ENCODE data around the gene CHRNE.

Gene CHRNE

DNA sequence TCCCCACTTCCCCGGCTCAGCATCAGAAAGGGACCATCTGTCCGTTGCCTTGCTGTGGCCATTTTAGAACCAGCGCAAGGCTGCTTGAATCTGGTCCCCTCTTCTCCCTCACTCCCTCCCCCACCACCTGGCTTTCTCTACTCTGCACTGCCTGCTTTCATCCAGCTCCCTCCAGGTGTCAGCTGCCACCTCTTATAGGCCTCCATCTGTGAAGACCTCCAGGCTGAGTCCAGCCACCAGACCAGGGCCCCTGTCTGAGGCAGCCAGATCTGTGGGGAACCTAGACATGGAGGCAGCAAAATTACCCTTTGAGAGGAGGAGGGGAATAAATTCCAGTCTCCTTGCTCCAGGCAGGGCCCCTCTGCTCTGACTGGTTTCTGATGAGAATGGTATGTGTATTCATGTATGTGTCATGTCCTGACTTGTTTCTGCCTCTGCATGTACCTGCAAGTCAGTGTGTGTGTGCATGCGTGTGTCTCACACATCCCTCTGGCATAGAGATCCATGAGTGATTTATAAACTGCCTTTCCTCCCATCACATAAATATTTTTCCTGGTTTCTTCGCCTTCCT is 48.7 kb downstream of the CHRNE start:
- no peak for DNase-seq (ENCODE audit: low read depth in 2 of 2)

DNA sequence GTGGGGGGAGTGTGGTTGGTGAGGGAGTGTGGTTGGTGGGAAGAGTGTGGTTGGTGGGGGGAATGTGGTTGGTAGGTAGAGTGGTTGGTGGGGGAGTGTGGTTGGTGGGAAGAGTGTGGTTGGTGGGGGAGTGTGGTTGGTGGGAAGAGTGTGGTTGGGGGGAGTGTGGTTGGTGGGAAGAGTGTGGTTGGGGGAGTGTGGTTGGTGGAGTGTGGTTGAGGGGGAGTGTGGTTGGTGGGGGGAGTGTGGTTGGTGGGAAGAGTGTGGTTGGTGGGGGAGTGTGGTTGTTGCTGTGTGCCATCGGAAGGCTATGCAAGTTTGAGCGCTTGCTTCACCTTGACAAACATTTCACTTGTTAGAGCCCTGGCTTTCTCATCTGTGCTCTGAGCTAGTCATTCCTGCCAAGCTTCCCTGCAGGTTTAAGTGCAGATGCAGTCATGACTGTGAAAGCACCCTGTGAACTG is 49.7 kb downstream of the CHRNE start:
- no peak for DNase-seq (ENCODE audit: low read depth in 2 of 2)

DNA sequence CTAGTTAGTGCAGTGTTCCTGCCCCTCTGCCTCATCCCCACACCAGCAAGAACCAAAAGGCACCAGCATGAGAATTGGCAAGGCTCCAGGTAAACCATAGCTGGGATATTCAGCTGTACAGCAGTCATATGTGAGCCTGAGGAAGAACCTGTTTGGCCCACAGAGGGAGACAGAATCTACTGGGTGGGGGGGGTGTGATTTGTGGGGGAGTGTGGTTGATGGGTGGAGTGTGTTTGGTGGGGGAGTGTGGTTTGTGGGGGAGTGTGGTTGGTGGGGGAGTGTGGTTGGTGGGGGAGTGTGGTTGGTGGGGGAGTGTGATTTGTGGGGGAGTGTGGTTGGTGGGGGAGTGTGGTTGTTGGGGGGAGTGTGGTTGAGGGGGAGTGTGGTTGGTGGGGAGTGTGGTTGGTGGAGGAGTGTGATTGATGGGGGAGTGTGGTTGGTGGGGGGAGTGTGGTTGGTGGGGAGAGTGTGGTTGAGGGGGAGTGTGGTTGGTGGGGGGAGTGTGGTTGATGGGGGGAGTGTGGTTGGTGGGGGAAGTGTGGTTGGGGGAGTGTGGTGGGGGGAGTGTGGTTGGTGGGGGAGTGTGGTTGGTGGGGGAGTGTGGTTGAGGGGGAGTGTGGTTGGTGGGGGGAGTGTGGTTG is 50.2 kb downstream of the CHRNE start:
- no peak for DNase-seq (ENCODE audit: low read depth in 2 of 2)

DNA sequence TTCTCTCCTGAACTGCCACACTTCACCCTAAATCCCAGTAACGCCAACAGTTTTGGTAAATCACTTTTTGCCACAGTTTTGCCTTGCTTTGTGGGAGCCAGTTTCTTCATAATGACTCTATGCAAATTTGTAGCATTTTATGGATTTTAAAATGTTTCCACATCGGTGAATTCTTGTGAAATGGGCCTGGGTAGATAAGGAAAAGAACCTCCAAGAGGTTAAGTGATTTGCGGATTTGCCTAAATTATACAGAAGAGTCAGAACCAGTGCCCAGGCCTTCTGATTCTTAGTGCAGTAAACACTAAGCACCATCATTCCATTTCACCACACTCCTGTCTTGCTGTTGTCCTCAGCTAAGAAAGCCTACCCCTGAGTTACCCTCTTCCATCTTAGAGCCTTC is 51.8 kb downstream of the CHRNE start:
- DNase-seq (ENCODE audit: low read depth in 2 of 2), result no peak

DNA sequence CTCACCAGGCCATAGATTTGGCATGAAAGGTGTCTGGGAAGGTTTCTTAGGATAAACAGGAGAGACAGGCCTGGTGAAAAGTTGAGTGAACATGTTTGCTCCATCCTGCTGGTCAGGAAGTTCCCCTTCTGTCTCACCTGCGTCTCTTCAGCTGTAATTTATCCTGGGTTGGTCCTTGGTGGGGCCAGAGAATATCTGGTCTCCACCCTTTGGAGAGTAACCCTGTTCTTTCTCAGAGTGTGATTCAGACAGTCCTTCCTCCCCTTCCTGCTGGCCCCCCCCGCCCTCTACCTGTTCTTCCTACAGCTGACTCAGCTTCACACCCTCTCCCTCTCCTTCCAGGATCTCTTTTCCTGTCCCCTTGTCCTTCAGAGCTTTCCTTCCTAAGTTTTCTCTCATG is 52.7 kb downstream of the CHRNE start:
- no peak for DNase-seq (ENCODE audit: low read depth in 2 of 2)

DNA sequence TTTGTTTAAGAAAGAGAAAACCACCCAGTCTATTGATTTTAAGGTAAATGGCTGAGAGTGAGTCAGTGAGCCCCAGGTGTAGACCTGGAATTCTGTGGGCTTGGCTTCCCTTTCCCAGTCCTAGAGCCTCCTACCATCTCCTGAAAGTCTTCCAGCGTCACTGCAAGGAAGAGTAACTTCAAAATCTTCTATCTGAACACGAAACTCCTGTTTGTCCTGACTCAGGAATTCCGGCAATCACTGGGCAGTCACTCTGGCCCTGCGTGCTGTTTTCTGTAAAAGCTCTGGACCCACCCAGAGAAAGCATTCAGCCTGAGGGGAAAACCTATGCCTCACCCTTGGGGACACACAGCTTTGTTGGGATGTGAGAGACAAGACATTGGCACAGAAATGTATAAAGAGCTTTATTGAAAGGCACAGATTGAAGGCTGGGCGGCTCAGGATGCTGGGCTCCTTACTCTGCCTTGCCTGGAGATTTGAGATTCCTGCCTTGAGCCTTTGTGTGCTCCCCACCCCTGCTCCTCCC is 53.8 kb downstream of the CHRNE start:
- no peak for DNase-seq (ENCODE audit: low read depth in 2 of 2)
